Jurkat, Clone E6-1 (cell line): ENCODE data around the gene BEND5.

Experiments
- DNase-seq: peaks from one replicate; pipeline ENCODE4 v3.0.0-alpha.2; 2011; ENCODE audit warnings: low read depth, low spot score
- H3K4me3 ChIP-seq: 2 replicates; pipeline ENCODE4 v1.5.1; 2011; ENCODE audit warnings: mild to moderate bottlenecking, low read length, control low read depth, moderate library complexity

BEND5 gene

GRCh38 chr1:48772211-48772610 is 4.5 kb downstream of the BEND5 start:
- H3K4me3 ChIP-seq, result no peak overlapping the region
- no peak for DNase-seq

DNA sequence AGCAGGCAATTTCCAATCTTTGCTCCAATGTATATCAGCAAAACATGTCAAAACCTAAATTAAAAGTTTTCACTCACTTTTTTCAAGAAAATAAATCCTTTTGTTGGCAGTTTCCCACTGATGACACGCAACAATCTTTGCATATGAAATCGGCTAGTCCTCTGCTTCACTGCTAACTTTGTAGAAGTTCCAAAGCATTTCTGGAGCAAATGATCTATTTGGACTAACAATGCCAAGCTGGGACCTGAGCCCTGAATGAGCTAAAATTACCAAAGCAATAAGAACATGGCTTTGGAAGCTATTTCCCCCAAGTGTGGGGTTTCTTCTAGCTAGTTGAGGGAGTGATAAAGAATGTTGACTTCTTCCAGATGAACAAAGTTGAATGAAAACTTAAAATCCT is 5.1 kb downstream of the BEND5 start:
- no peak for DNase-seq
- no peak overlapping the region for H3K4me3 ChIP-seq

GRCh38 chr1:48767975-48768510 is 8.6 kb downstream of the BEND5 start:
- no peak overlapping the region for H3K4me3 ChIP-seq
- no peak for DNase-seq

DNA sequence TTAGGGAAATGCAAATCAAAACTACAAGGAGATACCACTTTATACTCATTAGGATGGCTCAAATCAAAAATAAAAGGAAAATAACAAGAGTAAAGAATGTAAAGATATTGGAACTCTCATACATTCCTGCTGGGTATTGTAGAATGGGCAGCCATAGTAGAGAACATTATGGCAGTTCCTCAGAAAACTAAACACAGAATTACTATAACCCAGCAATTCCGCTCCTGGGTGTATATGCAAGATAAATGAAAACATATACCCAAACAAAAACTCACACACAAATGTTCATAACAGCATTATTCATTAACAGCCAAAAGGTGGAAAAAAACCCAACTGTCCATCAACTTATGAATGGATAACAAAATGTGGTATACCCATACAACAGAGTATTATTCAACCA is 11.4 kb downstream of the BEND5 start:
- no peak overlapping the region for H3K4me3 ChIP-seq
- no peak for DNase-seq

DNA sequence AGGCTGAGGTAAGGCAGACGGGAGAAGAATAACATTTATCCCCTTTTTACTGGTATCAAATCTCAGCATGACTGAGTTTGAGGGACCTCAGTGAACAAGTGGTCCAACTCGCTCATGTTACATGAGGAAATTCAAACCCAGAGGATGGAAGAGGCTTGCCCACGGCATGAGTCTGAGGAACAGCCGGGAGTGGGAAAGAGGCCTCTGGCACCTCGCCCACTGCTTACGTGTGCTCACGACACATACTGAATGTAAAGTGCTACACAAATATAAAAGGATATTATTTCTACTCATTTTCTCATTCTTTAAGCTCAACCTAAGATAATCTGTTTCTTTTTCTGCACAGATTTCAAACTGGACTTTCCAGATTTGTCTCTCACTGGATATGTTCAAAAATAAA is 14.7 kb downstream of the BEND5 start:
- no peak overlapping the region for H3K4me3 ChIP-seq
- DNase-seq, result no peak

DNA sequence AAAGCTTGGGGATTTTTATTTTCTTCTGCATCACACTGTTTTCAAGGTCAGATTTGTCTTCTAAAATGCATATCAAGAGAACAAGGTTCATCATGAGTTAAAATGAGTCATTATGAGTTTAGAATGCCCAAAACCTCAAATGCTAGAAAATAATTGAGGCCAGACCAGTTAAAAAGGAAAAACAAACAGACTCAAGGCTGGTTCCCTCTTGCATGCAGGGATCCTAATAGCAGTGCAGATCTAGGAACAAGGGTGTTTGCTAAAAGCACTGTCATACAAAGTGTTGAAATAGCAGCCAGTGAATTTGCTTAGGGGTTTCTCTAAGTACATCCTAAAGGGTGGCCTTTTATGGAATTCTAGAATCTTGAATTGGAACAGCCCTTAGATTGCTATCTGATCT is 15.3 kb downstream of the BEND5 start:
- H3K4me3 ChIP-seq, result no peak overlapping the region
- no peak for DNase-seq

DNA sequence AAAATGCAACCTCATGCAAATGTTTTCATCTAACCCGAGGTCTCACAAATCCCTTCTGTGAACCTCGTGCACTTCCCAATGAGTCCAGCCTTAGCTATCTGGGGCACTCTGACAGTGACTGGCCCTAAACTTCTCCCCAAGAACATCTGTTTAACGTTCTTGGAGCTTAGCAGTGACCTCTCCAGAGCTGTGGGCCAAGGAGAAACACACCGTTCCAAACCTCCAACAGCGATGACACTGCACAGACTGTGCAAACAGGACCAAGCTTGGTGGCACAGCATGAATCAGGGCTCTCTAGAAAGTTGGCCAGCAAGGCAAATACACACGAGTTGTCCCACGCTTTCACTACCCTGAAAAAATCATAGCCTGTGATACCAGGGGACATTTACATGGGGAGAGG is 15.8 kb downstream of the BEND5 start:
- H3K4me3 ChIP-seq, result no peak overlapping the region
- DNase-seq, result no peak

DNA sequence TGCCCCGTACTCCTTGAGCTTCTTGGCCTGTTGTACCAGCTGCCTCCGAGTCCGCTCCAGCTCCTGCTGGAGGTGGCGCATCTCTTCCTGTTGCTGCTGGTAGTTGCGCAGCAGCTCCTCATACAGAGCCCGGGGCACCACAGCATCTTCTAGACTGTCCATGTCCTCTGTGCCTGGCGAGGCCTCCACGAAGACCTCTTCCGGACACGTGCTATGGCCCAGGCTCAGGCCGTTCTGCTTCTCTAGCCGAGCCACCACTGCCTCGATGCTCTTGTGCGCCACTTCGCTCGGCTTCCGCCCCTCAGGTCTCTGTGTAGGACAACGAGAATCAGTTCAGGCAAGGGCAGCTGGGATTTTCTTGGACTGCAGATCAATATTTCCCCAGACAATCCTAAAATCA is 17.7 kb downstream of the BEND5 start:
- no peak for DNase-seq
- no peak overlapping the region for H3K4me3 ChIP-seq

DNA sequence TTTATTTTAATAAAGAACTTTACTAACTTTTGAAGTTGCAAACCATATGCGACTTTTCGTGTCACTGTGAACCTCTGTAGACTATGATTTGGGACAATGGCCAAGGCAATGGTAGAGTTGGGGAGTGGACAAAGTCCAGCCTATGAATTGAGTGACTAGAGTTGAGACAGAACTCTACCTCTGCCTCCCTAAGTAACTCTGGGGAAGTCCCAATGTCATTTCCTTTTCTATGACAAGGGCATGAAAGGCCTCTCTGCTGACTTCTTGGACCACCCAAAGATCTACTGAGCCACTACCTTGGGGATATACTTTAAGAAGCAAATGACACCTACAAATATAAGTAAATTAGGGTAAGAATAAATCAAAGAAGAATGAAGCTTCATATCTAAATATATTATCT is 19.3 kb downstream of the BEND5 start:
- no peak overlapping the region for H3K4me3 ChIP-seq
- DNase-seq, result no peak

DNA sequence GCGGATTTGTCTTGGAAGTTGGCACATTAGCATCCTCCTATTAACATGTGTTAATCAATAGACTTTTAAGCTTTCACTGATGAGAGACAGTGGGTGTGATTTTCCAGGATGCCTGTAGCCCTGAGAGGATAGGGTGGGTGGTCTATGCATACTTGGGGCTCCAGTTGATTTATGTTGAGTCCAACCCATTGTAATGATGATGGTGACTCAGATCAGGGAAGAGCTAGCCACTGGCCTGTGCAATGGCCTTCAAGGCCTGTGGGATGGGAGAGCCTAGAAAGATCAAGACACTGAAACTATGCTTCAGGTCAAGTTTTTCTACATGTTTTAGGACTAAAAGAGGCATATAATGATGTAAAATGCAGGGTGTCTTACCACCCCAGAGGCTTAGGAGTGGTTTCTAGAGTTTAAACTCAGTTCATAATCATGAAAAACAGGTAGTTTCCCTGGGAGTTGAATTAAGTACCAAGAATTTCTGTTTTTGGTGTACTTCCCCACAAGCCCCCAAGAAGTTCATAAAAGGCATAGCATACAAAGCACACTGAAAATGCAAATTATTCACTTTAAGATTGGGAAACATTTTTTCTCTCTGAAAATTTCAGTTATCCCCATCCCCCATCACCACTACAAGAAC is 19.9 kb downstream of the BEND5 start:
- DNase-seq, result no peak
- H3K4me3 ChIP-seq, result no peak overlapping the region

DNA sequence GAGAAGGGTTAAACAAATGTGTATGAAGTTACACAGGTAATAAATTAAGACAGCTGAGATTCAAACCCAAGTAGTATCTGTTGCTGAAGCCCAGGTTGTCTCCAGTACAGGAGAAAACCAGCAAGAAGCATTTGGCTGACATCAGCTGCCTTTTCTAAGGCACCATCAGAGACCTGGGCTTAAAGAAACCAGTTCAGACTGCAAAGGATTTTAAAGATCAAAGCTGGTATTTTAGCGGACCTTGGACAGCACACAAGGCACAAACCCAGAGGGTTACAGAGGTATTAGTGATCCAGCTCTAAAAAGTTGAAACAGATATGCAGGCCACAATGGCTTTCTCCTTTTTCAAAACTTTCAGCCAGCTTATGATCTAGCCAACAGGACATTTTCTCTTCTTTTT is 23.4 kb downstream of the BEND5 start:
- H3K4me3 ChIP-seq, result no peak overlapping the region
- no peak for DNase-seq

- no peak overlapping the region for H3K4me3 ChIP-seq
- DNase-seq, result no peak
Measured at GRCh38 chr1:48750109-48750508, 26.6 kb downstream of the BEND5 start.

- DNase-seq, result no peak
- no peak overlapping the region for H3K4me3 ChIP-seq
Measured at GRCh38 chr1:48749068-48749467, 27.6 kb downstream of the BEND5 start.

DNA sequence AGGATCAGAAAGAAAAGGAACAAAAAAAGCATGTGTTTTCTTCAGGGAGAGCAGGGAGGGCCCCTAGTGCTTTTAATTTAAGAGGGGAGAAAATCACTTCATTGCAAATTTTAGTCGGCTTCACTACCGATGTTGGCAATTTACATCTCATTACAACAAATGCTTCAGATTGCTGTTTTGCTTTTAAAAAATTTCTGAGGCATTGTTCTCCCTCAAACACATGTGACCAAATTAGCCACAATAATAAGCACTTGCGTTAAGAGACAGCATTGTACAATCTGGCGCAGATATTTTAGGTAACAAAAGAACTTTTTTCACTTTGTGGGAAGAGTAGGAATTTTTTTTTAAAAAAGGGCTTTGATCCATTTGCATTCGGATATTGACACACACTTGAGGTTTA is 29.8 kb downstream of the BEND5 start:
- no peak overlapping the region for H3K4me3 ChIP-seq
- no peak for DNase-seq

- no peak for DNase-seq
- H3K4me3 ChIP-seq, result no peak overlapping the region
Measured at GRCh38 chr1:48744032-48744431, 32.7 kb downstream of the BEND5 start.

GRCh38 chr1:48743480-48743879 is 33.2 kb downstream of the BEND5 start:
- no peak for DNase-seq
- H3K4me3 ChIP-seq, result no peak overlapping the region

DNA sequence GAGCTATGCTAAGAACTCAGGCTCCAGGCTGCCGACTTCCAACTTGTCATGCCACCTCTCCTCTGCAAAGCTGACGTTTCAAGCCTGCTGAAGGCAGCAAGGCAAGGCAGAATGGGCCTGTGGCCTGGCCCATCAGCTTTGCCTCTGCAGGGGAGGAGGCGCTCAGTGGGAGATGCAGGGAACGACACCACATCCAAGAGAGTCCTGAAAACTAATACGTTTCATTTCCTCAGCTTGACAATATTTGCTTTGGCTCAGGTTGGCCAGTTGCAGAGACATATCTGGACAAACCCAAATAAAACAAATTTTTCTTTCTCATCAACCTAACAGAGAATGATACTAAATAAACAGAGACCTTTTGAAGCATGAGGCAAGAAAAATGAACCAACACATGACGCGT is 35.3 kb downstream of the BEND5 start:
- no peak for DNase-seq
- no peak overlapping the region for H3K4me3 ChIP-seq

DNA sequence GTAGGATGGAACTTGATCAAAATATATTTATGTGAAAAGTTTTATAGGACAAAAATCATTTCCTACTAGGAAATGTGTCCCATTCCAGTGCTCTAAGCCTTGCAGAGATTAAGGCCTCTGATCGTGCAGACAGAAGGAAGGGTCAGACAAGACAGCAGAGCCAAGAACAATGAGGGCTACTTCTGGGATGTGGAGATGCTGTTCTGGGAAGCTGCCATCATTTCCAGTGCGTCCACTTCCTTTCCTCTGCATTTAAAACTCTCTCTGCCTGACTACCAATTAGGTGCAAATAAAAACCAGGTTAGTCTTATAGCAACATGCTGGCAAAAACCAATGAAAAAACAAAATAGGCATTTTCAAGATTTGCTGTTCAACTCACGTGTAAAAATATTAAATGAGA is 36.1 kb downstream of the BEND5 start:
- no peak for DNase-seq
- no peak overlapping the region for H3K4me3 ChIP-seq

DNA sequence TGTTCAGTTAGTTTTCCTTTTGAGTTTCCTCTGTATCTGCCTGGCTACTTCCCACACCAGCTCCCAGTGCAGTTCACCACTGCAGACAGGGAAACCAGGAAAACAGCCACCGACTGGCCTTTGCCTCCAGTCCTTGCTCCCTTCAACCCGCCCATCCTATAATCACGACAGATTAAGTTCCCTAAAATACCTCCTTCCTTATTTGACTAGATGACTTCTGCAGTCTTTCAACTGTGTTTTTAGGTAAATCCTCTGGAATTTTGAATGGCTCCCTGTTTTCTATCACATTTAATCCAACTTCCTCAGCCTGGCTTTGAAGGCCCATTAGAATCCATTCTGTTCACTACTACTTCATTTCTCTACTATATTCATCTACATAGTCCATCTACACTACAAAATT is 37.6 kb downstream of the BEND5 start:
- DNase-seq, result no peak
- H3K4me3 ChIP-seq, result no peak overlapping the region

DNA sequence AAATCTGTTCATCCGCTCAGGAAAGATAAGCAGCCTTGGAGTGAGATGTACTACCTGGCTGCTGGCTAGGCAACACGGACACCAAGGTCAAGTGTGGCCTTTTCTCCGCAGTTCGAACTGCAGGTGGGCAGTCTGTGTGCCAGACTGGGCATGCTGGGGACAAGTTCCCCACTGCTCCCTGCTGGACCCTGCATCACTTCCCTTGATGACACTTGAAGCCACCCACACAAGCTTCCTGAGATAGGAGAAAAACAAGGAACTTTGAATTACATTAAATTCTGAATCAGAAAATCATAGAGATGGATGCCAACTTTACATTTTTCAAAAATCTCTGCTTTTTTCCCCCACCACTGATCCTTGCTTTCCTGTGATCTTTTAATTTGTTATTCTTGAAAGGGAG is 38.3 kb downstream of the BEND5 start:
- H3K4me3 ChIP-seq, result no peak overlapping the region
- no peak for DNase-seq

DNA sequence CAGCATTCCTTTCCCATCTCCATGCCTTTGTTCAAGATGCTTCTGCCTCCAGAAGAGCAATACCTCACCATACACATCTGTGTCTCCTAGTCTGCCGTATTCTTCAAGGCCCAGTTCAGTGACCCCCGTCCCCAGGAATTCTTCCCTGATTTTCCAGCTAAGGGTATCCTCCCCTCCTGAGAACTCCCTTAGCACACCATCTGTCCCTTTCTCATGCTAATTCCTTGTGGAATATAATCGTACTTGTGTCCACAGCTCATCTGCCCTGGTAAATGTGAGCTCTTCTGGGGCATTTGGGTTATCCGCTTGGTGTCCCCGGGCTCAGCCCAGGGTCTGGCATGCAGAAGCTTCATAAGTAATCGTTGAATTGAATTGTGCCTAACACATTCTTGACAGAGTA is 40.9 kb downstream of the BEND5 start:
- no peak overlapping the region for H3K4me3 ChIP-seq
- no peak for DNase-seq
